B cell (primary cell): ENCODE measurements around the gene ARL5A.

ENCODE experiments used
- EZH2 ChIP-seq: IDR thresholded peaks from 2 replicates; pipeline ENCODE4 v1.6.1; 2012; ENCODE audit warnings: borderline replicate concordance, low read depth, mild to moderate bottlenecking, moderate library complexity, low read length; ENCODE audit not compliant: insufficient read depth, poor library complexity, severe bottlenecking
- TF ChIP-seq, protein P1 (sequence below): fragments of 200-600 bp; IDR thresholded peaks from one replicate; pipeline ENCODE4 v1.8.0; 2022; ENCODE audit warnings: antibody characterized with exemption, mild to moderate bottlenecking

DNA sequence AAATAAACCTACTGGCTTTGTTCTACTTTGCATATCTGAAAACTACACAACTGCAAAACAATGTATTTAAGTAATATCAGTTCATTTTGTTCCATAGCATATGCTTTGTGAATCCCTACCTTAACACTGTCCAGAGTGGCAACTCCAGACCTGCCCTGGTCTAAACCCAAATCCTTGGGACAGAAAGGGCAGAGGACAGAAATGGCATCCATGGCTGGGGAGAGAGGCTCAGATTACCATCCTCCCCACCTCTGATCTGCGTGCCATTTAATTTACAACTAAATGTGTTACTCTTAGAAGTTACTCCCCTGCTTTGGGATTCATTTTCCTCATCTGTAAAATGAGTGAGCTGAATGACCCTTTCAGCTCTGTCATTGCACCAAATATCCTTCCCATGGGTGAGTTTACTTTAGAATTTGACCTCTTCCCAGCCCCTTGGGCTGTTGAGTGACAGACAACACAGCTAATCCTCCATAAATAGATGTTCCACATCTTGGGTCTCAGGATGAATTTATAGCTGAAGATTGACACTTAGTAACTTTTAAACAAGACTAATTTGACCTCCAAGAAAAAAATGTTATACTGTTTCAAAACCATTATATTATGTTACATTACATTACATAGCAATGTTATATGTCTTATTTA is 73.8 kb downstream of the ARL5A start:
- TF ChIP-seq, protein P1, sequence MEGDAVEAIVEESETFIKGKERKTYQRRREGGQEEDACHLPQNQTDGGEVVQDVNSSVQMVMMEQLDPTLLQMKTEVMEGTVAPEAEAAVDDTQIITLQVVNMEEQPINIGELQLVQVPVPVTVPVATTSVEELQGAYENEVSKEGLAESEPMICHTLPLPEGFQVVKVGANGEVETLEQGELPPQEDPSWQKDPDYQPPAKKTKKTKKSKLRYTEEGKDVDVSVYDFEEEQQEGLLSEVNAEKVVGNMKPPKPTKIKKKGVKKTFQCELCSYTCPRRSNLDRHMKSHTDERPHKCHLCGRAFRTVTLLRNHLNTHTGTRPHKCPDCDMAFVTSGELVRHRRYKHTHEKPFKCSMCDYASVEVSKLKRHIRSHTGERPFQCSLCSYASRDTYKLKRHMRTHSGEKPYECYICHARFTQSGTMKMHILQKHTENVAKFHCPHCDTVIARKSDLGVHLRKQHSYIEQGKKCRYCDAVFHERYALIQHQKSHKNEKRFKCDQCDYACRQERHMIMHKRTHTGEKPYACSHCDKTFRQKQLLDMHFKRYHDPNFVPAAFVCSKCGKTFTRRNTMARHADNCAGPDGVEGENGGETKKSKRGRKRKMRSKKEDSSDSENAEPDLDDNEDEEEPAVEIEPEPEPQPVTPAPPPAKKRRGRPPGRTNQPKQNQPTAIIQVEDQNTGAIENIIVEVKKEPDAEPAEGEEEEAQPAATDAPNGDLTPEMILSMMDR: no peak
- TF ChIP-seq EZH2: no peak
